Lung (tissue), 12 donors: Measurements from ENCODE around the gene CYP24A1. TPM values are rescaled to one million over a fixed set of nuclear protein-coding genes. Genes with fewer than 3 reads are reported as not detected.

Experiments
- ATAC-seq: fragments of 200-7000 bp; cut with Tn5 transposase; one replicate; pipeline ENCODE4 v1.9.1; 2020; ENCODE audit warnings: moderate number of reproducible peaks; ENCODE audit not compliant: insufficient read depth, low FRiP score
- DNase-seq, 3 donors: peaks; one replicate each; pipeline ENCODE4 v3.0.0-alpha.2; 2013 to 2017
- H3K27ac ChIP-seq, 2 donors: one replicate each; pipeline ENCODE4 v1.5.1; 2013; ENCODE audit warnings: mild to moderate bottlenecking in 2 of 2, moderate library complexity in 2 of 2, control low read depth in 1 of 2, inconsistent platforms in 1 of 2, low read depth in 1 of 2, low read length in 1 of 2
- H3K27me3 ChIP-seq, 3 donors: one replicate each; pipeline ENCODE4 v1.5.1; 2013; ENCODE audit warnings: low read length in 2 of 3; ENCODE audit not compliant: control insufficient read depth in 3 of 3, insufficient read depth in 3 of 3
- H3K36me3 ChIP-seq, 4 donors: one replicate each; pipeline ENCODE4 v1.5.1; 2013; ENCODE audit warnings: low read length in 4 of 4, mild to moderate bottlenecking in 1 of 4, moderate library complexity in 1 of 4; ENCODE audit not compliant: control insufficient read depth in 4 of 4, insufficient read depth in 4 of 4
- H3K4me1 ChIP-seq, 5 donors: one replicate each; pipeline ENCODE4 v1.5.1; 2013; ENCODE audit warnings: low read length in 5 of 5, mild to moderate bottlenecking in 2 of 5, moderate library complexity in 1 of 5; ENCODE audit not compliant: control insufficient read depth in 5 of 5, insufficient read depth in 5 of 5
- H3K4me3 ChIP-seq: one replicate; pipeline ENCODE4 v1.5.1; 2013; ENCODE audit warnings: mild to moderate bottlenecking, control low read depth, moderate library complexity
- H3K9ac ChIP-seq, 2 donors: one replicate each; pipeline ENCODE4 v1.5.1; 2013; ENCODE audit warnings: low read length in 2 of 2, control low read depth in 1 of 2; ENCODE audit not compliant: insufficient read depth in 1 of 2
- H3K9me3 ChIP-seq, 4 donors: one replicate each; pipeline ENCODE4 v1.5.1; 2013; ENCODE audit warnings: low read length in 3 of 4, mild to moderate bottlenecking in 1 of 4, moderate library complexity in 1 of 4; ENCODE audit not compliant: control insufficient read depth in 4 of 4, insufficient read depth in 3 of 4
- CTCF ChIP-seq: IDR thresholded peaks from 2 replicates; pipeline ENCODE4 v1.5.1; 2012; ENCODE audit warnings: mild to moderate bottlenecking; ENCODE audit errors: control extremely low read depth, extremely low read depth
- WGBS, 2 donors: extraction: QIAGEN DNeasy Blood & Tissue Kit; methylation state at CpG; one replicate each; pipeline ENCODE4 v1.1.7; 2013; 5-methylcytosine and 5-hydroxymethylcytosine counted together
- polyA plus RNA-seq, 2 donors: library from polyadenylated mRNA; stranded (reverse); fragments of 200-250 nt; gene quantifications; one replicate each; pipeline ENCODE4 v1.2.1, GENCODE V29; 2013
- total RNA-seq, 2 donors: library from RNA; depleted of rRNA in 1 of 2; stranded (reverse); fragments of >200 nt in 1 of 2; gene quantifications; one replicate each; pipeline ENCODE4 v1.2.1, GENCODE V29; 2014 to 2021
- donor health status: control.
- donor health status: control.
- donor health status: Bipolar disorder and iron deficiency.
- donor health status: healthy.
- donor health status: DM: yes; HTN: yes; CAD: no.

Gene CYP24A1
- total and polyA plus RNA-seq, 4 donors, result 0.30 to 5.9 (median 1.1) TPM

DNA sequence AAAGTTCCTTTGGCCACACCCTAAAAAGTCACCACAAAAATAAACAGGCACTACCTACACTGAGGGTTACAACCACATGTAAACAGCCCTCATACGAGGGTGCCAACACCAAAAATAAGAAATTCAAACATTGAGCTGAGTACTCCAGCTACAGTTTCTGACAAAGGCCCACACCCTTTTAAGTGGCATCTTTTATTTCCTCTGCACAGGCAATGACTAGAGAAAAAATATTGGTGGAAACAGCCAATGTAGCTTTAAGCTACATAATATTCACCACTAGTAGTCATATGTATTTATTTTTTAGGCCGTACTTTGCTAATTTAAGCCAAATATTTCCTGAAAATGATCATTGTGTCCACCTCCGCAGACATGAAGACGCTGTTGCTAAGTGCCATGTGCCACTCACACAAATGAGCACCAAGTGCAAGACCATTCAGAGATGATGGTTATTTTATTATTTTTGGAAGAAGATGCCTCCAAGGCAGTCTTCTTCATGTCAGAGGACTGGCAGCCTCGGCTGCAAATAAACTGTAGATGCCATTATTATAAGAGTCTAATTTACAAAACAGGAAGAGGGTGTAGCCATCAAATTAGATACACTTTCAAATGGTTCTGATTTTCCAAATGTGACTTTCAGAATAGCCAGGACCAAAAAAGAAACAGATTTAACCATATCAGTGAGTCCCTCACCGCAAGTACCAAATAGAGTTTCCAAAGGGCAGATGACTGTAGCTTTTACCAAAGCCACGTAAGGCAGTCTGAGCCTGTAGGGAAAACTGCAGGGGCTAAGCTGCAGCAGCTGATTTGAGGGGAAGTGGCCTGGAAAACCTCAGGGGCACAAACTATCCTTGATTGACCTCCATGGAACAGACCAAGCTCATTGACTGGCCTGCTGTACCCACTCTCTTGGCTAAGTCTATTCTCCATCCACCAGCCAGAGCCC lies 13.4 kb downstream of the CYP24A1 start:
- no peak for TF ChIP-seq CTCF
- WGBS, 2 donors, result 78 to 83% methylated on average over 7 of the region's 7 CpGs

GRCh38 chr20:54158856-54159418 lies 14.8 kb downstream of the CYP24A1 start:
- Histone ChIP-seq H3K4me1 (peaks cover 0 to 1% (median 0%) of the 10 kb centered on the region in 5 donors), H3K9me3 (no peaks in the 10 kb centered on the region), H3K27me3 (peaks cover 0 to 14% (median 3%) of the 10 kb centered on the region in 3 donors), H3K36me3 (no peaks in the 10 kb centered on the region), H3K27ac (no peak overlapping the region), H3K4me3 (no peak overlapping the region), H3K9ac (no peak overlapping the region)
- DNase-seq, result no peak
- TF ChIP-seq CTCF, result no peak
- 89 to 92% methylated on average over 8 of the region's 8 CpGs for WGBS, 2 donors
- ATAC-seq, result no peak

More for the DNA sequence above, 13.4 kb downstream of the CYP24A1 start:
- DNase-seq, result no peak
- ATAC-seq, result no peak
- Histone ChIP-seq H3K9ac (no peak overlapping the region), H3K4me3 (no peak overlapping the region), H3K9me3 (no peaks in the 10 kb centered on the region), H3K27ac (no peak overlapping the region), H3K27me3 (peaks cover 0 to 14% (median 3%) of the 10 kb centered on the region in 3 donors), H3K36me3 (no peaks in the 10 kb centered on the region), H3K4me1 (peaks cover 0 to 1% (median 0%) of the 10 kb centered on the region in 5 donors)

- WGBS, 2 donors, result 80 to 90% methylated on average over 3 of the region's 3 CpGs
- H3K4me3 ChIP-seq, result no peak overlapping the region
- peaks cover 0 to 1% (median 0%) of the 10 kb centered on the region in 5 donors for H3K4me1 ChIP-seq
- DNase-seq (no peak), ATAC-seq (no peak)
- no peak overlapping the region for H3K9ac ChIP-seq
- no peak overlapping the region for H3K27ac ChIP-seq
- peaks cover 0 to 13% (median 3%) of the 10 kb centered on the region in 3 donors for H3K27me3 ChIP-seq
- H3K9me3 ChIP-seq, result no peaks in the 10 kb centered on the region
- no peaks in the 10 kb centered on the region for H3K36me3 ChIP-seq
- no peak for TF ChIP-seq CTCF
Measured at GRCh38 chr20:54158226-54158625, 15.6 kb downstream of the CYP24A1 start.
